ENCODE results near the gene BIN1. TPM values are rescaled to one million over a fixed set of nuclear protein-coding genes. Genes with fewer than 3 reads are reported as not detected.

BIN1 gene
- total and polyA plus RNA-seq, 2 donors (not counting 1 experiment from before 2014, with no cell fraction given), result 90.6 to 92.3 TPM

DNA sequence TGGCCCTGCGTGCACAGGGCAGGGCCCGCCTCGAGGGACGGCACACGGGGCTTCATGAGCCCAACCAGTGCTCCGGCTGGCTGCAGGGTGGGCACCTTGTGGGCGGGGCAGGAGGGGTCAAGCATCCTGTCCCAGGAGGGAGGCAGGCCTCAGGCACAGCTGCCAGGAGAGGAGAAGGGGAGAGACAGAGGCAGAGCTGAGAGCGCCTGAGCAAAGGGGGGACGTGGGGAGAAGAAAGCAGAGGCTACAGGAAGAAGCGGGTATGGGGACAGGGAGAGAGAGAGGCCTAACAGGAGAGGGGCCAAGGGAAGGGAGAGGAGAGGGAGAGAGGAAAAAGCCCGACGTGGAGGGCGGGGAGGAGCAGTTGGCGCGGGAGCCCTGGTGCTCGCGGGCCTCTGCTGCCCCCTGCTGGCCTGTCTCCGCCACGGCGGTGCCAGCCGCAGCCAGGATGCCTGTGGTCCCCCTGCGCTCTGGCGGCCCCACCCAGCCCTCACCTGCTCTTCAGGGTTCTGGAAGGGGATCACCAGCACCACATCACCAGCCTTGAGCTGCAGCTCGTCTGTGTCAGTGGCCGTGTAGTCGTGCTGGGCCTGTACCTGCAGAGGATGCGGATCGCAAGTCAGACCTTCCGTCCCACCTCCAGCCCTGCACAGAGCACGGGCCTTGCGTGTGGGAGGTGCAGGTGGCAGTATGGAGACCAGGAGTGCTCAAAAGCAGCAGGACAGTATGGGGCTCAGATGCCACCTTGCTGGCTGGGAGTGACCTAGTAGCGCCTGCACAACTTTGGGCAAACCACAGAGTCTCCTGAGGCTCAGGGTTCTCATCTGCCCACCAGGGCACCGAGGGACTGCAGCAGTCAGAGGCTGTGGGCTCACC lies 56.8 kb downstream of the BIN1 start:
- peaks cover 0 to 24% of the 10 kb centered on the region in 2 experiments for H3K36me3 ChIP-seq (replicated peaks in 1 of 2; ENCODE audit: control extremely low read depth in 1 of 2, control insufficient read depth in 1 of 2, extremely low read depth in 1 of 2, insufficient read depth in 2 of 2, low read length in 1 of 2)
- DNase-seq, result peak; percentile 65
- no peaks in the 10 kb centered on the region for H3K79me2 ChIP-seq (ENCODE audit: control insufficient read depth, insufficient read depth, low read length)
- H3K4me3 ChIP-seq (ENCODE audit: control extremely low read depth in 1 of 5, extremely low read depth in 1 of 5, insufficient read depth in 1 of 5, low read depth in 2 of 5, low read length in 4 of 5), result no peak overlapping the region
- intact Hi-C loops (cut with micrococcal nuclease), result no loop called here
- peak; percentile 77 for ATAC-seq (ENCODE audit: low read depth)
- no peak overlapping the region for H3K4me2 ChIP-seq (replicated peaks; ENCODE audit: low read depth, low read length, poor library complexity, severe bottlenecking)
- ChIA-PET CTCF (interaction anchor here (0.7 to 2.3 kb wide), 6 partner anchors 11 to 124 kb away, joined by 3 to 6 read pairs (median 4); no protein-coding TSS in a partner anchor), POLR2A (no interaction called here)
- Mint-ChIP-seq H3K9me3 (ENCODE audit: insufficient read depth) (no peaks in the 10 kb centered on the region), H3K27ac (no peak overlapping the region), H3K4me1 (peaks cover 3% of the 10 kb centered on the region), H3K27me3 (no peaks in the 10 kb centered on the region), H3K4me3 (no peak overlapping the region)
- H3K27me3 ChIP-seq (replicated peaks in 1 of 4; ENCODE audit: control extremely low read depth in 1 of 4, control insufficient read depth in 3 of 4, insufficient read depth in 4 of 4, low read length in 3 of 4), result no peaks in the 10 kb centered on the region
- H3K9ac ChIP-seq (ENCODE audit: low read length), result no peak overlapping the region
- peaks cover 0 to 17% (median 0%) of the 10 kb centered on the region in 3 donors for H3K9me3 ChIP-seq (ENCODE audit: control extremely low read depth in 1 of 3, control insufficient read depth in 2 of 3, insufficient read depth in 1 of 3, low read length in 2 of 3)
- TF ChIP-seq EZH2 (IDR thresholded peaks at IDR 0.05; ENCODE audit: borderline replicate concordance, insufficient read depth, low read depth, low read length, poor library complexity, severe bottlenecking) (no peak), CTCF (IDR thresholded peaks at IDR 0.05) (peak; percentile 97)
- peaks cover 0 to 8% of the 10 kb centered on the region in 2 donors for H3K4me1 ChIP-seq (ENCODE audit: control insufficient read depth in 2 of 2, insufficient read depth in 2 of 2, low read length in 2 of 2)
- peaks cover 45% of the 10 kb centered on the region for H4K20me1 ChIP-seq (ENCODE audit: control insufficient read depth, insufficient read depth, low read length, poor library complexity, severe bottlenecking)
- no peak overlapping the region for H3K27ac ChIP-seq (ENCODE audit: low read length in 2 of 2)
- no peak overlapping the region for H2AFZ ChIP-seq (ENCODE audit: insufficient read depth, low read depth, low read length, poor library complexity, severe bottlenecking)
- WGBS (ENCODE audit: insufficient coverage), result 57% methylated on average over 30 of the region's 33 CpGs
